ENCODE measurements around the gene KCTD17.

- no peak for TF ChIP-seq CTCF (conservative IDR thresholded peaks at IDR 0.05 in 1 of 2, IDR thresholded peaks at IDR 0.05 in 1 of 2; ENCODE audit: extremely low read depth in 1 of 2, insufficient read depth in 1 of 2, low read depth in 1 of 2, low read length in 2 of 2)
- no peak for TF ChIP-seq EZH2 (IDR thresholded peaks at IDR 0.05; ENCODE audit: borderline replicate concordance, low read length)
Observed at GRCh38 chr22:37100589-37101127, 49.1 kb downstream of the KCTD17 start.
